ENCODE measurements around the gene SDCBP2.

SDCBP2 gene

GRCh38 chr20:1272368-1273100 is 56.4 kb downstream of the SDCBP2 start:
- DNase-seq (ENCODE audit: low read depth), result no peak

- no peak for DNase-seq (ENCODE audit: low read depth)
These were observed 59.1 kb downstream of the SDCBP2 start for GRCh38 chr20:1269850-1270249.

- no peak for DNase-seq (ENCODE audit: low read depth)
These were observed 59.7 kb downstream of the SDCBP2 start for GRCh38 chr20:1269235-1269634.

GRCh38 chr20:1267809-1268374 is 61.0 kb downstream of the SDCBP2 start:
- DNase-seq (ENCODE audit: low read depth), result no peak

- DNase-seq (ENCODE audit: low read depth), result no peak
These were observed 61.8 kb downstream of the SDCBP2 start for GRCh38 chr20:1267161-1267560.

GRCh38 chr20:1266167-1266973 is 62.6 kb downstream of the SDCBP2 start, which contains the start of gene SNPH:
Gene SNPH (plus strand): TSS chr20:1266294. CDS start chr20:1296240, 29,946 bp downstream.
- peak; percentile 58 for DNase-seq (ENCODE audit: low read depth)

GRCh38 chr20:1265916-1266166 is 63.1 kb downstream of the SDCBP2 start:
- DNase-seq (ENCODE audit: low read depth), result no peak

GRCh38 chr20:1265226-1265915 is 63.6 kb downstream of the SDCBP2 start:
- DNase-seq (ENCODE audit: low read depth), result no peak

- no peak for DNase-seq (ENCODE audit: low read depth)
These were observed 64.2 kb downstream of the SDCBP2 start for GRCh38 chr20:1264727-1265126.

- no peak for DNase-seq (ENCODE audit: low read depth)
These were observed 65.1 kb downstream of the SDCBP2 start for GRCh38 chr20:1263853-1264252.
